Thyroid gland (tissue), 4 donors: Measurements from ENCODE around the gene PTK7. TPM values are rescaled to one million over a fixed set of nuclear protein-coding genes. Genes with fewer than 3 reads are reported as not detected.

Experiments
- DNase-seq, 2 donors: peaks; one replicate each; pipeline ENCODE4 v3.0.0-alpha.2; 2019
- H3K27ac ChIP-seq, 3 donors: fragments of 200-600 bp; sonication (generic); 1 replicate in 2 of 3; 2 replicates in 1 of 3; pipeline ENCODE4 v1.5.1; 2016 to 2019; ENCODE audit warnings: mild to moderate bottlenecking in 1 of 3, moderate library complexity in 1 of 3
- H3K27me3 ChIP-seq: fragments of 200-600 bp; sonication (generic); one replicate; pipeline ENCODE4 v1.5.1; 2019
- H3K36me3 ChIP-seq, 2 donors: fragments of 200-600 bp; sonication (generic); one replicate each; pipeline ENCODE4 v1.5.1; 2016 to 2019
- H3K4me1 ChIP-seq, 2 donors: fragments of 200-600 bp; sonication (generic); one replicate each; pipeline ENCODE4 v1.5.1; 2017 to 2019
- H3K4me3 ChIP-seq, 3 donors: fragments of 200-600 bp; sonication (generic); replicated peaks in 1 of 3; 1 replicate in 2 of 3; 2 replicates in 1 of 3; pipeline ENCODE4 v1.5.1; 2016; ENCODE audit warnings: mild to moderate bottlenecking in 1 of 3
- H3K9me3 ChIP-seq: fragments of 200-600 bp; sonication (generic); one replicate; pipeline ENCODE4 v1.5.1; 2017
- POLR2A ChIP-seq, 2 donors: fragments of 450-650 bp; IDR thresholded peaks; one replicate each; pipeline ENCODE4 v1.6.1; 2017; ENCODE audit warnings: antibody characterized with exemption in 2 of 2, mild to moderate bottlenecking in 2 of 2, moderate library complexity in 1 of 2
- WGBS, 2 donors: methylation state at CpG; one replicate each; pipeline ENCODE4 v1.1.5; 2017; 5-methylcytosine and 5-hydroxymethylcytosine counted together
- intact Hi-C: fragments of 100-400 bp; cut with DNase I; formaldehyde crosslinking; loops from one replicate; pipeline ENCODE4 v1.15.1; 2023
- total RNA-seq, 4 donors: library from RNA; depleted of rRNA; stranded (reverse); fragments of >200 nt; gene quantifications; one replicate each; pipeline ENCODE4 v1.2.3, GENCODE V29; 2016
- TF ChIP-seq, protein P1 (sequence below), 6 experiments: fragments of 200-600 bp in 3 of 6; fragments of 450-650 bp in 3 of 6; sonication (generic) in 3 of 6; IDR thresholded peaks; one replicate each; pipeline ENCODE4 v1.5.1; 2016 to 2019; ENCODE audit warnings: antibody characterized with exemption in 6 of 6, mild to moderate bottlenecking in 2 of 6, inconsistent platforms in 1 of 6, moderate library complexity in 1 of 6

PTK7 gene
- total RNA-seq, 4 donors from 2014 or later: 43.8 to 58.9 (median 55.0) TPM

DNA sequence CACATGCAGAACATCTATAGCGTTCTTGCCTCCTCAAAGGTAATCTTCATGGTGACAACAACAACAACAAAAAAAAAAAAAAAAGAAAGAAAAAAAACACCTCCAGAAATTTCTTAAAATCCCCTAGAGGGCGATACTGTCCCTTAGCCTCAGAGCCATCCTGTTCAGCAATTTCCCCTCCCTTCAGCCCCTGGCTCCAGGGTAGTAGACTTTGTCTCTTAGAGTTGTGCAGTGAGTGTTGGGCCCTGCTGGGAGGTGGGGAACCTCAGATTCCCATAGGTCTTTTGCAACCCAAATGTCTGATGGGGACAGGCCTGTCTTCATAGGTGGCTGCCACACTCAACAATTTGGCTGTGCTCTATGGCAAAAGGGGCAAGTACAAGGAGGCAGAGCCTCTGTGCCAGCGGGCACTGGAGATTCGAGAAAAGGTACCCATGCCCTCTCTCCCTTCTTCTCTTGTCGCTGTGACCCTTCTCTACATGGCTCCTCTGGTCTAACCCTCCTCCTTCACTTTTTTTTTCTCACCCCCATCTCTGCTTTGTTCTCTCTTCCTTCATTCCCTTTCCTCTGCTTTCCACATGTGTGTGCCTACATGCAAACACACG lies 6.0 kb upstream of the PTK7 start:
- no peaks in the 10 kb centered on the region for H3K27me3 ChIP-seq
- WGBS, 2 donors: 64 to 67% methylated on average over 6 of the region's 6 CpGs
- no peaks in the 10 kb centered on the region for H3K9me3 ChIP-seq
- DNase-seq: no peak
- H3K27ac ChIP-seq: no peak overlapping the region
- intact Hi-C loops: loop anchor here (5.0 kb wide), 1 partner anchor 72 kb away; no protein-coding TSS in a partner anchor
- H3K36me3 ChIP-seq: peaks cover 9 to 14% of the 10 kb centered on the region in 2 donors
- H3K4me1 ChIP-seq: no peaks in the 10 kb centered on the region
- H3K4me3 ChIP-seq: no peak overlapping the region
- TF ChIP-seq, protein P1, sequence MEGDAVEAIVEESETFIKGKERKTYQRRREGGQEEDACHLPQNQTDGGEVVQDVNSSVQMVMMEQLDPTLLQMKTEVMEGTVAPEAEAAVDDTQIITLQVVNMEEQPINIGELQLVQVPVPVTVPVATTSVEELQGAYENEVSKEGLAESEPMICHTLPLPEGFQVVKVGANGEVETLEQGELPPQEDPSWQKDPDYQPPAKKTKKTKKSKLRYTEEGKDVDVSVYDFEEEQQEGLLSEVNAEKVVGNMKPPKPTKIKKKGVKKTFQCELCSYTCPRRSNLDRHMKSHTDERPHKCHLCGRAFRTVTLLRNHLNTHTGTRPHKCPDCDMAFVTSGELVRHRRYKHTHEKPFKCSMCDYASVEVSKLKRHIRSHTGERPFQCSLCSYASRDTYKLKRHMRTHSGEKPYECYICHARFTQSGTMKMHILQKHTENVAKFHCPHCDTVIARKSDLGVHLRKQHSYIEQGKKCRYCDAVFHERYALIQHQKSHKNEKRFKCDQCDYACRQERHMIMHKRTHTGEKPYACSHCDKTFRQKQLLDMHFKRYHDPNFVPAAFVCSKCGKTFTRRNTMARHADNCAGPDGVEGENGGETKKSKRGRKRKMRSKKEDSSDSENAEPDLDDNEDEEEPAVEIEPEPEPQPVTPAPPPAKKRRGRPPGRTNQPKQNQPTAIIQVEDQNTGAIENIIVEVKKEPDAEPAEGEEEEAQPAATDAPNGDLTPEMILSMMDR (IDR thresholded peaks at IDR 0.05): peak in 5 of 6 experiments; percentile 12 to 59 (median 33)
- TF ChIP-seq POLR2A (IDR thresholded peaks at IDR 0.05): no peak

DNA sequence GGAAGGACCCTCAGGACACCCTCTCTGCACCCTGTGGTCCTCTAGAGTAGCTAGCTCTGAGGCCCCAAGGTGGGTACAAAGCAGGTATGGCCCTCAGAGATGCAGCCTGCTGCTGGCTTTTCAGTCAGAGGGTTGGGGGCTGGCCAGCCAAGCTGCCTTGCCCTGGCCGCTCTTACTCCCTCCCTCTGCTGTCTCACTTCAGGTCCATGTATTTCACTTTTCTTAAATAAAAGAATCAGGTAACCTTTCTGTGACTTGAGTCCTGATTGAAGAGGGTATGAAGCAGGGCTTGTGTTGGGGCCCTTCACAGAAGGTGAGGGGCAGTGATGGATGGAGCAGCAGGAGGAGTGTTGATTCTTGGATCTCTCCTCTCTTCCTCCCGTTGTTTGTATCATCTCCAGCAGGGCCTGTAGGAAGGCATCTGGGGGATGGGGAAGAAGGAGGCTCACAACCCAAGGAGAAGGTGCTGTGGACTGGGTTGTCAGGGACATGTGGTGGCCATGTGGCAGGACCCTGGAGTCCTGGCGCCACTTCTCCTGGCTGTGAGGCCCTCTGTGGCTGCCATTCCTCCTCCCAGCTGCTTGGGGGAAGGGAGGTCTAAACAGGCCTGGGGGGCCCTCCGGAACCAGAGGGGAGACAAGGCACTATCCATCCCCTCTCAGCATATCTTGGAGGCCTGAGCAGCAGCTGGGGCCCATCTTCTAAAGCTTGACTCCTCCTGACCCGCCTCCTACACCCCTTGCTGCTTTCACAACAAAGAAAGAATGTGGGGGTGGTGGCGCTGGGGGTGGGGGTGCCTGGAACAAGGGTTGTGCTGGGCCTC lies 1.1 kb upstream of the PTK7 start:
- TF ChIP-seq, protein P1 (IDR thresholded peaks at IDR 0.05): no peak
- no peak for TF ChIP-seq POLR2A (IDR thresholded peaks at IDR 0.05)
- 82 to 83% methylated on average over 5 to 6 of the region's 6 CpGs for WGBS, 2 donors
- no peaks in the 10 kb centered on the region for H3K9me3 ChIP-seq
- peaks cover 0 to 9% of the 10 kb centered on the region in 2 donors for H3K36me3 ChIP-seq
- intact Hi-C loops: loop anchor here (5.0 kb wide), 1 partner anchor 67 kb away; no protein-coding TSS in a partner anchor
- H3K4me1 ChIP-seq: peaks cover 11 to 13% of the 10 kb centered on the region in 2 donors
- no peak overlapping the region for H3K27ac ChIP-seq
- no peak overlapping the region for H3K4me3 ChIP-seq
- no peaks in the 10 kb centered on the region for H3K27me3 ChIP-seq
- DNase-seq: no peak

DNA sequence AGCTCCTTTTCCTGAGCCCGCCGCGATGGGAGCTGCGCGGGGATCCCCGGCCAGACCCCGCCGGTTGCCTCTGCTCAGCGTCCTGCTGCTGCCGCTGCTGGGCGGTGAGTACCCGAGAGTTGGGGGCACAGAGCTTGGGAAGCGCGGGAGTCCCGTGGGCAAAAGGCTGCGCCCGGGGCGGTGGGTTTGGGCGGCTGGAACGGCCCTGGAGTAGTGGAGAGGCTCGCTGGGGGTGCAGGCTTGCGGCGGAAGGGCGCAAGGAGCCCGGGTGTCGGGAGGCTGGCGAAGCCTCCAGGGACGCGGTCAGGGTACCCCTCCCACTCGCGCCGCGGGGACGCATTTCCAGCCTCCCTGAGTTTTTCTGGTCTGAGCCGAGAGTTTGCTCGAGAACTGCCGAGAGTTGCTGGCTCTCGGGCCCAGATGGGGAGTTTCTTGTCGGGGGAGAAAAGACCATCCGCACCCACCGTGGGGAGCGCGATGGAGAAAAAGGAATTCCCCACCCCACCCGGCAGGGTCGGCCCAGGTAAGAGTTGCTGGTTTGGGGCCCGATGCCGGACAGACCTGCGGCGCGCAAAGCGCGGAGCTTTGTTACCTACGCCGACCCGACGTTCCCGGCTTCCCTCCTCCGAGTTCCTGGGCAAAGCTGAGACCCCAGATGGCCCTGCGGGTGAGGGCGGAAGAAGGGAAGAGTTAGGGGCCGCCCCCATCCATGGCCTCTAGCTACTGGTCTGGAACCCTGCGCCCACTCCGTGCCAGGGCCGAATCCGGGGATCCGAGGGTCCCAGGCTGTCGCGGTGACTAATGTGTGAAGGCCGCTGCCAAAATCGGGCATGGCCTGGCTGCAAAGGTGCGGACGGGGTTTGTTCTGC lies 584 bp downstream of the PTK7 start:
- Histone ChIP-seq H3K4me3 (peak overlapping the region; percentile 42 to 85 (median 81)), H3K36me3 (peaks cover 0 to 9% of the 10 kb centered on the region in 2 donors), H3K27me3 (no peaks in the 10 kb centered on the region), H3K4me1 (peaks cover 11 to 13% of the 10 kb centered on the region in 2 donors), H3K27ac (peak overlapping the region in 2 of 3 donors; percentile 43 to 74), H3K9me3 (no peaks in the 10 kb centered on the region)
- intact Hi-C loops: no loop called here
- 2 to 6% methylated on average over 11 of the region's 72 CpGs for WGBS, 2 donors
- TF ChIP-seq, protein P1 (IDR thresholded peaks at IDR 0.05): no peak
- TF ChIP-seq POLR2A (IDR thresholded peaks at IDR 0.05): no peak
- peak; percentile 62 for DNase-seq

DNA sequence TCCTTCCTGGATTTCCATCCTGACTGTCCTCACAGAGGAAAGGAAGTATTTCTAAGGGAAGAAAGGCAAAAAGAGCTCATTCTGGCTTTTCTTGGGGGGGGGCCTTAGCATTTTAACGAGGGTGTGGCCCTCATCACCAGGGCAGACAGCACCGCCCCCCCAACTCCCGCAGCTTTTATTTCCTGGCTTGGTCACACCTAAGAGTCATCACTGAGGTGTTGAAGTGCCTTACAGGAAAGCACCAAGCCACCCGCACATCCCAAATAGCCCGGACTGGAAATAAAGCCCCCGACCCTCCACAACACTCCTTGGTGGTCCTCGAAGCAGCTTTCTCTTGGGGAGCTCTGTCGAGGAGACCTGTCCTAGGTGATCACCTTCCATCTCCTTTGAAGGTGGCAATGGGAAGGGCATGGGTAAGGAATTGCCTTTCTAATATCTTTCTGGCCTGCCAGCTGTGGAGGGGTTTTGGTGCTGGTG lies 1.3 kb downstream of the PTK7 start:
- 14 to 33% methylated on average over 7 to 8 of the region's 8 CpGs for WGBS, 2 donors
- no peak overlapping the region for H3K27ac ChIP-seq

More for the DNA sequence above, 1.3 kb downstream of the PTK7 start:
- intact Hi-C loops: no loop called here
- Histone ChIP-seq H3K4me1 (peaks cover 11 to 13% of the 10 kb centered on the region in 2 donors), H3K36me3 (peaks cover 0 to 9% of the 10 kb centered on the region in 2 donors), H3K4me3 (peak overlapping the region; percentile 42 to 85 (median 81)), H3K9me3 (no peaks in the 10 kb centered on the region), H3K27me3 (no peaks in the 10 kb centered on the region)
- no peak for DNase-seq
- no peak for TF ChIP-seq POLR2A (IDR thresholded peaks at IDR 0.05)
- TF ChIP-seq, protein P1 (IDR thresholded peaks at IDR 0.05): no peak
